WI38 (cell line): ENCODE data around the gene CLMP.

ENCODE experiments used
- H3K4me3 ChIP-seq: 2 replicates; pipeline ENCODE4 v1.5.1; 2011; ENCODE audit warnings: low read depth, mild to moderate bottlenecking, control low read depth, low read length
- TF ChIP-seq, protein P1 (sequence below): IDR thresholded peaks from 2 replicates; pipeline ENCODE4 v1.5.1; 2012; ENCODE audit warnings: low read depth, mild to moderate bottlenecking, control low read depth, low read length

Gene CLMP

DNA sequence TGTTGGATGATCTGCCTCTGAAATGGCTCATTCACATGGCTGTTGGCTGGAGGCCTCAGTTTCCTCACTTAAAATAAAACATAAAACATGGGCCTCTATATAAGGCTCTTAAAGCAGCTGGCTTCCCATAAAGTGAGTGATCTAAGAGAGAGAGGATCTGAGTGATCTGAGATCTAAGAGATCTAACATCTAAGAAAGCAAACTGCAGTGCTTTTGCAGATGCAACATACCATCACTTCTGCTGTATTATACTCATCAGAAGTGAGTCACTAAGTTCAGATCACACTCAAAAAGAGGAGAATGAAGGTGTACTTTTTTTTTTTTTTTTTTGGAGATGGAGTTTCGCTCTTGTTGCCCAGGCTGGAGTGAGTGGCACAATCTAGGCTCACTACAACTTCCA is 115.0 kb downstream of the CLMP start:
- H3K4me3 ChIP-seq: no peak overlapping the region
- TF ChIP-seq, protein P1, sequence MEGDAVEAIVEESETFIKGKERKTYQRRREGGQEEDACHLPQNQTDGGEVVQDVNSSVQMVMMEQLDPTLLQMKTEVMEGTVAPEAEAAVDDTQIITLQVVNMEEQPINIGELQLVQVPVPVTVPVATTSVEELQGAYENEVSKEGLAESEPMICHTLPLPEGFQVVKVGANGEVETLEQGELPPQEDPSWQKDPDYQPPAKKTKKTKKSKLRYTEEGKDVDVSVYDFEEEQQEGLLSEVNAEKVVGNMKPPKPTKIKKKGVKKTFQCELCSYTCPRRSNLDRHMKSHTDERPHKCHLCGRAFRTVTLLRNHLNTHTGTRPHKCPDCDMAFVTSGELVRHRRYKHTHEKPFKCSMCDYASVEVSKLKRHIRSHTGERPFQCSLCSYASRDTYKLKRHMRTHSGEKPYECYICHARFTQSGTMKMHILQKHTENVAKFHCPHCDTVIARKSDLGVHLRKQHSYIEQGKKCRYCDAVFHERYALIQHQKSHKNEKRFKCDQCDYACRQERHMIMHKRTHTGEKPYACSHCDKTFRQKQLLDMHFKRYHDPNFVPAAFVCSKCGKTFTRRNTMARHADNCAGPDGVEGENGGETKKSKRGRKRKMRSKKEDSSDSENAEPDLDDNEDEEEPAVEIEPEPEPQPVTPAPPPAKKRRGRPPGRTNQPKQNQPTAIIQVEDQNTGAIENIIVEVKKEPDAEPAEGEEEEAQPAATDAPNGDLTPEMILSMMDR: no peak

DNA sequence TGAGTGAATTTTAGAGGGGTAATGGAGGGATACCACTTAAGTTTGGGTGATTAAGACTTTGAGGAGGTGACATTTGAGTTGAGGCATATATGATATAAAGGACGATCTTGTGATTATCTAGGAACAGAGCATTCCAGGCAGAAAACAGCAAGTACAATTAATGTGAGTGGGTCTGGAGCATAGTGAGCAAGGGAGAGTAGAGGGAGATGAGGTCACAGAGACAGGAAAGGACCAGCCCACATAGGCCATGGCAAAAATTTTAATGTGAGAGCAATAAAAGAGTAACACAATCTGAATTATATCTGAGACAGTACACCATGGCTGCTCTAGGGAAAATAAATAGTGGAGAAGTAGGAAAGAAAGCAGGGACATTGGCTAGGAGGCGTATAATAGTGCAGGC is 118.6 kb downstream of the CLMP start:
- H3K4me3 ChIP-seq: no peak overlapping the region
- TF ChIP-seq, protein P1: no peak

DNA sequence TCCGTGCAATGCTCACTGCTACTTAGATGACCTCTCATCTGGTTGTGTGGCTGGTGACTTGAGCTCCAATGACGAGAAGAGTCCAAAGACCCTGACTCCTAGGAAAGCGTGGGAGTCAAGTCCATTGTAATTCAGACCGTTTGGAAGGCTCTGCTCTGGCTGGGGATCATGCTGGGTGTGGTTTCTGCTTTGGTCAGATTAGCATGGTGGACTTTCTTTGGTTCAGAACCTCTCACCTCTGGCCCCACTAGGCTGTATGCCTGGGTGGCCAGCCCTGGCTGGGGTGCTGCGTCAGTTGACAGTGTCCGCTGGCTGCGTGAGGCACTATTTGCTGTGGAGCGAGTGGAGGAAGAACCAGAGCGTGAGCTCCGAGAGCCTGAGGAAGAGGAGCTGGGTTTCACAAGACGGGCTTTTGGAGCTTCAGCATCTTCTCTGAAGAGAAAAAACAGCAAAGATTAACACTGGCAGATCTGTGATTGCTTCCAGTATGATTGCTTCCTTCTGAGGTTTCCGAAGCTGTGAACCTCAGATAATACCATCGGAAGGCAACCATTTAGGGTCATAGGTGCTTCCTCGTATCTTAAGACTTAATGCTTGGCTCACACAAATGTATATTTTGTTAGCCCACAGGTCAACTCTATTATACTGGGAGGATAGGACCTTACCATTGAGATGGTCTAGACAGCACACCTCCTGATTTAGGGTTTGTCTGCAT is 121.5 kb downstream of the CLMP start:
- TF ChIP-seq, protein P1: no peak
- H3K4me3 ChIP-seq: no peak overlapping the region

DNA sequence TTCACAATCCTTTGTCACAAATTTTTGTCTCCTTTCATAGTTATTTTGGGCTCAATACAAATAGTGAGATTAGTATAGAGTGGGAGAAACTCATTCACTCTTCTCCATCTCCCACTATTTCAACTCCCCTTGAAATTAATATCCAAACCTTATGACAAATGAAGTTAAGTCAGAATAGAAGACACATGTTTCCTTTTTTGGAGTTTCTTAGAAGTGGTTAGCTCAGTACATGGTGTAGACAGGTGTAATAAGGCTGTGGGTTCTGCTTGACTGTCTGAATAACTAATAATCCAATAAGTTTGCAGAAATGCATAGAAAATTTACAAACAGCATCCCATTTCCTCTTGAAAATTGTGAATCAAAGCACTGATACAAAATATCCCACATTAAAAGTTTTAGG is 122.3 kb downstream of the CLMP start:
- no peak overlapping the region for H3K4me3 ChIP-seq
- TF ChIP-seq, protein P1: no peak

DNA sequence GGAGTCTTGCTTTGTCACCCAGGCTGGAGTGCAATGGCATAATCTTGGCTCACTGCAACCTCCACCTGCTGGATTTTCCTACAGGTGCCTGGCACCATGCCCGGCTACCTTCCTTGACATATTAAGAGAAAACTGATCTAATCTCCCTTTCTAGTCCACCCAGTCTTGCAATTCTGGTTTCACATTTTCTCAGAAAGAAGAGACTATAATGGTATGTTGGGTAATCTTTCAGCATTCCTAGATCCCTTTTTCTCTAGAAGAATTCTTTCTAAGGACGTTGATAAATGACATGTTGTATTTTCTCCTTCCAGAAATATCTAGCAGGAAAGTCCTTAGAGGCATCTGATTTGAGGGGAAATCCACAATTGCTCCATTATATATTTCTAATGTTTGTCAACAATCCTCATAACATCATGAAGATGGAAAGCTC is 122.7 kb downstream of the CLMP start:
- no peak overlapping the region for H3K4me3 ChIP-seq
- TF ChIP-seq, protein P1: no peak

DNA sequence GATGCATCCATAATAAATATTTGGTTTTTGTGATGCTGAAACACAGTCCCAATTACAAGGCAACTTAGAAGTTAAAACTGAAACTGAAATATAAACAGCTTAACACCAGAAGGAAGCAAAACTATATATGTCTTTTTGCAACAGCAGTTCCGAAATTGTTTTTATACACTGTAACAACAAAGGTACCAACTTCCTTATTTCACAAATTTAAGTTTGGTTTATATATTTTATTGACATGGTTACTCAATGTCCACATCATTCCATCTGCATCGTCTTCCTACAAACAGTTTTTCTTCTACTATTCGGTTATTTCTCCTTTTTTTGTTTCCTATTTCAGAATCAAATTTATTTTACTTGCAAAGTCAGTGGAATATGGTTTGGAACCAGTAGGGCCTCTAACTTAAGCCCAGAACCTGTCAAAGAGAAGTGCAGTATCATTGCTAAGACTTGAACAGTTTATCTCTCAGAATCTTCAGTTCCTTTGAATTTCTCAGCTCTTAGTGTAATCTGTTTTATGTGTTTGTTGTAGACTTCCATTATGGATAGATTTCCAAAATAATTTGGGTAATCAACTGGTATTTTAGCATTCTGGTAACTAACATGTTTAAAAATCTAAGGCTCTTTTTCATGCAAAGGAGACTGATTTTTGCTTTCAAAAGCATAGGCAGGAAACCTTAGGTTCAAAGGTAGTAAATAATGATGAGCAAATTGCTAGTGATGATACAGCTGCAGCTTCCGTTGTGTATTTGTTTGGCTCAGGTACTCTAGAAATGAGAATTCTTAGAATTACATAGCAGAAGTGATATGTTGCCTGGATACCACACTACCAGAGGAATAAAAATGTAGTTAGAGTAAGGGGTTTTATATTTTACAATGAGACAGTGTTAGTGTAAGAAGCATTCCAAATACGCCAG is 124.9 kb downstream of the CLMP start:
- no peak overlapping the region for H3K4me3 ChIP-seq
- TF ChIP-seq, protein P1: no peak

DNA sequence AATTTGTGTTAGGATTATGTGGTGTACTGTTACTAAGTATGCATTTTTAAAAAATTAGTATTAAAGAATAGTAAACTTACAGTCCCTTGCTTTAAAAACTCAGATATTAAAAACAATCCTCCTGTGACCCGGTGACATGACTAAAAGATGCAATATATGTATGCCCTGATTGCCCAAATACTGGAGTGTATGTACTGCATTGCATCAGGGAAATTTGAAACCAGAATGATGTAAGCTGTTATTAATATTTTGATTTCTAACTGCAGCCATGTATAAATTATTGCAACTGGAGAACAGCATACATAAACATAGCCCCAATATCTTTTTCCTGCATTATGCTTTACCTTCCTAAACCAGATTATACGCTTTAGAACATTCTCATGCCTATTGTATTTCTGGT is 129.4 kb downstream of the CLMP start:
- H3K4me3 ChIP-seq: no peak overlapping the region
- TF ChIP-seq, protein P1: no peak
